OCI-LY7 (cell line): Measurements from ENCODE around the gene SSB.

Experiments used
- CTCF ChIP-seq: fragments of 200-600 bp; sonication (generic); conservative IDR thresholded peaks from 2 replicates; pipeline ENCODE4 v1.5.1; 2014; ENCODE audit warnings: mild to moderate bottlenecking, antibody characterized with exemption, low read length, moderate library complexity, mixed read lengths
- EZH2phosphoT487 ChIP-seq: fragments of 200-600 bp; sonication (generic); IDR thresholded peaks from 2 replicates; pipeline ENCODE4 v1.6.1; 2018; ENCODE audit warnings: low read depth, borderline replicate concordance, mild to moderate bottlenecking, mixed run types, antibody characterized with exemption, low read length, moderate library complexity, mixed read lengths

- TF ChIP-seq EZH2phosphoT487 = no peak
- TF ChIP-seq CTCF = no peak
Observed at GRCh38 chr2:169768262-169768995, 30.2 kb upstream of the SSB start.
